22Rv1 (cell line): ENCODE data around the gene RSRC2.

Experiments used
- ZFX ChIP-seq: fragments of 450-650 bp; IDR thresholded peaks from 2 replicates; pipeline ENCODE4 v1.6.1; 2017; ENCODE audit warnings: antibody characterized with exemption, borderline replicate concordance
- TF ChIP-seq, protein P1 (sequence below): fragments of 450-650 bp; IDR thresholded peaks from 2 replicates; pipeline ENCODE4 v1.5.1; 2017; ENCODE audit warnings: mild to moderate bottlenecking

DNA sequence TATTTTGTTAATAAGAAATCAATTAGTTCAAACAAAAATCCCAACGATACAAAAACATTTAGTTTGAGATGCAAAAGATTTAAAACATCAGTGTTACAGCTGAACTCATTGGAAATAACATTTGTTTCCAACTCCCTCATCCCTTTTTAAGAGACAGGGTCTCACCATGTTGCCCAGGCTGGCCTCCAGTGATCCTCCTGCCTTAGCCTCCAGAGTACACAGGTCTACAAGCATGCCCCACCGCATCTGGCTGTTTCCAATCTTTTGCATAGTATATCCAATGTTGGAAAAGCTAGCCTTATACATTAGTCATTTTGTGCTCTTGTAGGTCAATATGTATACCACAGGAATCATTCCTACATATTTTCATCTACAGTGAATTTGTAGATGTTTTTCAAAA lies 11.5 kb downstream of the RSRC2 start:
- TF ChIP-seq, protein P1, sequence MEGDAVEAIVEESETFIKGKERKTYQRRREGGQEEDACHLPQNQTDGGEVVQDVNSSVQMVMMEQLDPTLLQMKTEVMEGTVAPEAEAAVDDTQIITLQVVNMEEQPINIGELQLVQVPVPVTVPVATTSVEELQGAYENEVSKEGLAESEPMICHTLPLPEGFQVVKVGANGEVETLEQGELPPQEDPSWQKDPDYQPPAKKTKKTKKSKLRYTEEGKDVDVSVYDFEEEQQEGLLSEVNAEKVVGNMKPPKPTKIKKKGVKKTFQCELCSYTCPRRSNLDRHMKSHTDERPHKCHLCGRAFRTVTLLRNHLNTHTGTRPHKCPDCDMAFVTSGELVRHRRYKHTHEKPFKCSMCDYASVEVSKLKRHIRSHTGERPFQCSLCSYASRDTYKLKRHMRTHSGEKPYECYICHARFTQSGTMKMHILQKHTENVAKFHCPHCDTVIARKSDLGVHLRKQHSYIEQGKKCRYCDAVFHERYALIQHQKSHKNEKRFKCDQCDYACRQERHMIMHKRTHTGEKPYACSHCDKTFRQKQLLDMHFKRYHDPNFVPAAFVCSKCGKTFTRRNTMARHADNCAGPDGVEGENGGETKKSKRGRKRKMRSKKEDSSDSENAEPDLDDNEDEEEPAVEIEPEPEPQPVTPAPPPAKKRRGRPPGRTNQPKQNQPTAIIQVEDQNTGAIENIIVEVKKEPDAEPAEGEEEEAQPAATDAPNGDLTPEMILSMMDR = no peak
- TF ChIP-seq ZFX = no peak
